M059J (cell line): Measurements from ENCODE around the gene CASS4. TPM values are rescaled to one million over a fixed set of nuclear protein-coding genes. Genes with fewer than 3 reads are reported as not detected.

Experiments
- DNase-seq: peaks from one replicate; pipeline ENCODE4 v3.0.0-alpha.2; 2012; ENCODE audit warnings: low read depth
- total RNA-seq: library from RNA; depleted of rRNA; stranded (reverse); fragments of >200 nt; shearing (Covaris generic); gene quantifications from 2 replicates; pipeline ENCODE4 v1.2.3, GENCODE V29; 2014; rRNA removed

The CASS4 gene
- total RNA-seq, 1 experiment from 2014 or later = 0.15 TPM

- DNase-seq = no peak
These were observed 94.0 kb downstream of the CASS4 start for GRCh38 chr20:56506103-56506502.

Other genes with a start within 250 kb of the CASS4 start
- gene MC3R, start 163.5 kb upstream of the CASS4 start, total RNA-seq = not detected in 2 replicates
- gene FAM210B, start 53.3 kb upstream of the CASS4 start, total RNA-seq = 13.3 and 20.0 TPM in 2 replicates
- 191 and 212 TPM in 2 replicates for gene AURKA, start 20.0 kb upstream of the CASS4 start, total RNA-seq
- 93.5 and 101 TPM in 2 replicates for gene CSTF1, start 19.6 kb upstream of the CASS4 start, total RNA-seq
- 131 and 178 TPM in 2 replicates for gene RTF2, start 56.4 kb downstream of the CASS4 start, total RNA-seq
- gene FAM209A, start 112.5 kb downstream of the CASS4 start, total RNA-seq = not detected in 2 replicates
- not detected in 2 replicates for gene FAM209B, start 121.0 kb downstream of the CASS4 start, total RNA-seq
- 3.6 and 7.5 TPM in 2 replicates for gene TFAP2C, start 217.0 kb downstream of the CASS4 start, total RNA-seq